Panc1 (cell line): ENCODE results near the gene SF3A2. TPM values are rescaled to one million over a fixed set of nuclear protein-coding genes. Genes with fewer than 3 reads are reported as not detected.

Experiments
- ATAC-seq: fragments of 200-7000 bp; cut with Tn5 transposase; 2 replicates; pipeline ENCODE4 v1.9.1; 2020; ENCODE audit warnings: mild to moderate bottlenecking, moderate library complexity
- BruUV-seq: library from RNA; stranded (reverse); fragments of 400-500 nt; replicated peaks from 2 replicates; lab custom pipeline; 2021; lab: Mats Ljungman, UMichigan
- CTCF ChIA-PET: fragments of 300-600 bp; sonication (Branson Sonifier 250); formaldehyde crosslinking; loops from one replicate; lab custom pipeline; 2022; ENCODE audit warnings: antibody characterized with exemption; lab: Charles Lee
- POLR2A ChIA-PET: fragments of 300-600 bp; sonication (Branson Sonifier 250); formaldehyde crosslinking; loops from one replicate; lab custom pipeline; 2022; ENCODE audit warnings: antibody characterized with exemption; lab: Charles Lee
- DNase-seq: peaks from one replicate; pipeline ENCODE4 v3.0.0-alpha.2; 2010; ENCODE audit warnings: low read depth, low spot score
- H3K27ac ChIP-seq: 2 replicates; pipeline ENCODE4 v1.5.1; 2011; ENCODE audit warnings: mild to moderate bottlenecking, low read length, inconsistent platforms
- H3K27me3 ChIP-seq: fragments of 200-500 bp; sonication (Bioruptor generic); 2 replicates; pipeline ENCODE4 v1.6.0; 2014; ENCODE audit warnings: low read length, inconsistent platforms; ENCODE audit not compliant: control insufficient read depth, insufficient read depth
- H3K36me3 ChIP-seq: fragments of 200-500 bp; sonication (Bioruptor generic); 2 replicates; pipeline ENCODE4 v1.5.1; 2014; ENCODE audit warnings: inconsistent platforms, mild to moderate bottlenecking, low read length, moderate library complexity; ENCODE audit not compliant: control insufficient read depth, insufficient read depth
- H3K4me1 ChIP-seq: 2 replicates; pipeline ENCODE4 v1.5.1; 2011; ENCODE audit warnings: inconsistent platforms, mild to moderate bottlenecking, low read length, moderate library complexity; ENCODE audit not compliant: control insufficient read depth, insufficient read depth
- H3K4me3 ChIP-seq, 2 experiments: 2 replicates each; pipeline ENCODE4 v1.5.1; 2011 to 2012; ENCODE audit warnings: low read depth in 2 of 2, low read length in 2 of 2, mild to moderate bottlenecking in 2 of 2, inconsistent platforms in 1 of 2, moderate library complexity in 1 of 2
- H3K9me3 ChIP-seq: fragments of 200-500 bp; sonication (Bioruptor generic); 2 replicates; pipeline ENCODE4 v1.5.1; 2014; ENCODE audit warnings: low read depth, mild to moderate bottlenecking, inconsistent platforms, low read length, moderate library complexity; ENCODE audit not compliant: control insufficient read depth, insufficient read depth
- POLR2AphosphoS5 ChIP-seq: IDR thresholded peaks from 2 replicates; pipeline ENCODE4 v1.6.1; 2012; ENCODE audit warnings: mild to moderate bottlenecking, low read depth, low read length, moderate library complexity
- SIN3A ChIP-seq: IDR thresholded peaks from 2 replicates; pipeline ENCODE4 v1.6.1; 2012; ENCODE audit warnings: low read depth, mild to moderate bottlenecking, low read length, moderate library complexity, borderline replicate concordance; ENCODE audit not compliant: insufficient read depth
- TCF7L2 ChIP-seq: IDR thresholded peaks from 2 replicates; pipeline ENCODE4 v1.6.1; 2011; ENCODE audit warnings: mild to moderate bottlenecking, low read depth, low read length, inconsistent platforms
- in situ Hi-C: cut with HindIII; loops from 2 replicates; pipeline ENCODE4 v1.10.0; 2016; ENCODE audit warnings: low sequenced_read_pairs, low pct_unique_long_range_greater_than_20kb
- intact Hi-C: fragments of 100-400 bp; cut with micrococcal nuclease; formaldehyde crosslinking; loops from one replicate; pipeline ENCODE4 v1.10.0; 2022; ENCODE audit not compliant: unreplicated experiment
- total RNA-seq: library from RNA; stranded (reverse); gene quantifications from one replicate; pipeline ENCODE4 v1.2.1, GENCODE V29; 2021; ENCODE audit not compliant: unreplicated experiment
- TF ChIP-seq, protein P1 (sequence below): fragments of 450-650 bp; IDR thresholded peaks from 2 replicates; pipeline ENCODE4 v1.5.1; 2017; ENCODE audit warnings: mild to moderate bottlenecking
- TF ChIP-seq, protein P2 (sequence below), 2 experiments: IDR thresholded peaks; 2 replicates each; pipeline ENCODE4 v1.6.1; 2011 to 2012; ENCODE audit warnings: low read depth in 2 of 2, control low read depth in 1 of 2, low read length in 1 of 2, mild to moderate bottlenecking in 1 of 2, moderate library complexity in 1 of 2; ENCODE audit not compliant: insufficient read depth in 1 of 2

The SF3A2 gene
- total RNA-seq, 1 experiment from 2014 or later = 103 TPM

DNA sequence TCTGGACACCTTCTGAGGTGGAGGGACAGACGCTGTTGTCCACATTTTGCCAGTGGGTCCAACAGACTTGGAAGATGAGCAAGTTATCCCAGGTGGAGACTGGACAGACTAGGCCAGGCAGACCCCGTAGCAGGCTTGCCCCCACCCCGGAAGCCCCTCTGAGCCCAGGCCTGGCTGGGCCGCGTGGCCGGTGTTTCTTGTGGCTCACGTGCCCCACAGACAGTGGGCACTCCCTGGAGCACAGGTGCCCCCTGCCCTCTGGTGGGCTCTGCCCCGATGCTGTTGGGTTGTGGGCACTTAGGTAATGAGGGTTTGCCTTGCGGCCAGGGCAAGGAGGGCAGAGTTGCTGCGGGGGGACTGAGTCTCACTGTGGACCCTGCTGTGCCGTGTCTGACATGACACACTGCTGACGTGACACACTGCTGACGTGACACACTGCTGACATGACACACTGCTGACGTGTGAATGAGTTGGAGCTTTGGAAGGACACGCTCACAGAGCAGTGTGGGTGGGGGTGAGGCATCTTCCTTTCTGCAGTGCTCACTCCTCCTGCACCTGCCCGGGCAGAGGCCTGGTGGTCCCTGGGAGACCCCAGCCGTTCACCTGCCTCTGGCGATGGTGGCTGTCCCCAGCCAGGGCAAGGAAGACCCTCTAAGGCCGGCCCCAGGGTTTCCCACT is 47.8 kb upstream of the SF3A2 start:
- no peak overlapping the region for H3K27ac ChIP-seq
- POLR2A ChIA-PET = no interaction called here
- no peaks in the 10 kb centered on the region for H3K9me3 ChIP-seq
- no peak for DNase-seq
- H3K4me3 ChIP-seq = no peak overlapping the region
- ATAC-seq = no peak
- intact Hi-C loops = no loop called here
- BruUV-seq = no TSS peak
- in situ Hi-C loops = no loop called here
- CTCF ChIA-PET = no interaction called here
- H3K4me1 ChIP-seq = no peaks in the 10 kb centered on the region
- TF ChIP-seq SIN3A (no peak), POLR2AphosphoS5 (no peak), TCF7L2 (no peak)
- TF ChIP-seq, protein P1, sequence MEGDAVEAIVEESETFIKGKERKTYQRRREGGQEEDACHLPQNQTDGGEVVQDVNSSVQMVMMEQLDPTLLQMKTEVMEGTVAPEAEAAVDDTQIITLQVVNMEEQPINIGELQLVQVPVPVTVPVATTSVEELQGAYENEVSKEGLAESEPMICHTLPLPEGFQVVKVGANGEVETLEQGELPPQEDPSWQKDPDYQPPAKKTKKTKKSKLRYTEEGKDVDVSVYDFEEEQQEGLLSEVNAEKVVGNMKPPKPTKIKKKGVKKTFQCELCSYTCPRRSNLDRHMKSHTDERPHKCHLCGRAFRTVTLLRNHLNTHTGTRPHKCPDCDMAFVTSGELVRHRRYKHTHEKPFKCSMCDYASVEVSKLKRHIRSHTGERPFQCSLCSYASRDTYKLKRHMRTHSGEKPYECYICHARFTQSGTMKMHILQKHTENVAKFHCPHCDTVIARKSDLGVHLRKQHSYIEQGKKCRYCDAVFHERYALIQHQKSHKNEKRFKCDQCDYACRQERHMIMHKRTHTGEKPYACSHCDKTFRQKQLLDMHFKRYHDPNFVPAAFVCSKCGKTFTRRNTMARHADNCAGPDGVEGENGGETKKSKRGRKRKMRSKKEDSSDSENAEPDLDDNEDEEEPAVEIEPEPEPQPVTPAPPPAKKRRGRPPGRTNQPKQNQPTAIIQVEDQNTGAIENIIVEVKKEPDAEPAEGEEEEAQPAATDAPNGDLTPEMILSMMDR = no peak
- TF ChIP-seq, protein P2, sequence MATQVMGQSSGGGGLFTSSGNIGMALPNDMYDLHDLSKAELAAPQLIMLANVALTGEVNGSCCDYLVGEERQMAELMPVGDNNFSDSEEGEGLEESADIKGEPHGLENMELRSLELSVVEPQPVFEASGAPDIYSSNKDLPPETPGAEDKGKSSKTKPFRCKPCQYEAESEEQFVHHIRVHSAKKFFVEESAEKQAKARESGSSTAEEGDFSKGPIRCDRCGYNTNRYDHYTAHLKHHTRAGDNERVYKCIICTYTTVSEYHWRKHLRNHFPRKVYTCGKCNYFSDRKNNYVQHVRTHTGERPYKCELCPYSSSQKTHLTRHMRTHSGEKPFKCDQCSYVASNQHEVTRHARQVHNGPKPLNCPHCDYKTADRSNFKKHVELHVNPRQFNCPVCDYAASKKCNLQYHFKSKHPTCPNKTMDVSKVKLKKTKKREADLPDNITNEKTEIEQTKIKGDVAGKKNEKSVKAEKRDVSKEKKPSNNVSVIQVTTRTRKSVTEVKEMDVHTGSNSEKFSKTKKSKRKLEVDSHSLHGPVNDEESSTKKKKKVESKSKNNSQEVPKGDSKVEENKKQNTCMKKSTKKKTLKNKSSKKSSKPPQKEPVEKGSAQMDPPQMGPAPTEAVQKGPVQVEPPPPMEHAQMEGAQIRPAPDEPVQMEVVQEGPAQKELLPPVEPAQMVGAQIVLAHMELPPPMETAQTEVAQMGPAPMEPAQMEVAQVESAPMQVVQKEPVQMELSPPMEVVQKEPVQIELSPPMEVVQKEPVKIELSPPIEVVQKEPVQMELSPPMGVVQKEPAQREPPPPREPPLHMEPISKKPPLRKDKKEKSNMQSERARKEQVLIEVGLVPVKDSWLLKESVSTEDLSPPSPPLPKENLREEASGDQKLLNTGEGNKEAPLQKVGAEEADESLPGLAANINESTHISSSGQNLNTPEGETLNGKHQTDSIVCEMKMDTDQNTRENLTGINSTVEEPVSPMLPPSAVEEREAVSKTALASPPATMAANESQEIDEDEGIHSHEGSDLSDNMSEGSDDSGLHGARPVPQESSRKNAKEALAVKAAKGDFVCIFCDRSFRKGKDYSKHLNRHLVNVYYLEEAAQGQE (IDR thresholded peaks at IDR 0.05; ENCODE audit: insufficient read depth in 1 of 2, low read depth in 2 of 2, low read length in 1 of 2) = no peak
- no peaks in the 10 kb centered on the region for H3K27me3 ChIP-seq
- no peaks in the 10 kb centered on the region; the same call in none of the 2 replicates for H3K36me3 ChIP-seq

DNA sequence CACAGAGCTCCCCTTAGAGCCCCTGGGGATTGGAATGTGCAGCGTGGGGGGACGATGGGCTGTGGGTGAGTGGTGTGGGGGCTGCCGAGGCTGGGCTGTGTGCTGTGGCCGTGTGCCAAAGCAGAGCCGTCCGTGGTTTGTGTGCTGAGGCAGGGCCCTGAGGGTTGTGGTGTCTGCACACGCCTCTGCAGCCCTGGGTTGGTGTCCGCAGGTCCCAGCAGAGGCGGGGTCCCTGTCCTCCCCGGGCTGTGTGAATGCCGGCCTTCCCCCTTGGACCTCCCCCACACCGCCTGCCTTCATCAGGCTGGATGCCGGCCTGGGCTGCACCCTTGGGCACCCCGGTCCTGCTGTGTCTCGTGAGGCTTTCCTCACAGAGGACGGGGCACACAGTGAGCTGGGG is 46.7 kb upstream of the SF3A2 start:
- TF ChIP-seq TCF7L2 (no peak), POLR2AphosphoS5 (no peak), SIN3A (no peak)
- TF ChIP-seq, protein P2 (IDR thresholded peaks at IDR 0.05; ENCODE audit: insufficient read depth in 1 of 2, low read depth in 2 of 2, low read length in 1 of 2) = no peak
- TF ChIP-seq, protein P1 = no peak
- ATAC-seq (no peak), DNase-seq (no peak)
- no TSS peak for BruUV-seq
- Histone ChIP-seq H3K4me3 (no peak overlapping the region), H3K9me3 (no peaks in the 10 kb centered on the region), H3K27me3 (no peaks in the 10 kb centered on the region), H3K27ac (no peak overlapping the region), H3K36me3 (no peaks in the 10 kb centered on the region; the same call in none of the 2 replicates), H3K4me1 (no peaks in the 10 kb centered on the region)
- CTCF ChIA-PET = no interaction called here
- in situ Hi-C loops (no loop called here), intact Hi-C loops (no loop called here)
- POLR2A ChIA-PET = no interaction called here
